Iris pigment epithelial cell (primary cell): ENCODE measurements around the gene SCFD2.
"Not testable (repeated sequence)": the region's sequence is repeated elsewhere in the genome, so short reads cannot be mapped to it uniquely, and the experiment has no call there.

Source experiments
- DNase-seq: peaks from one replicate; pipeline ENCODE4 v3.0.0-alpha.2; 2011; ENCODE audit warnings: low read depth

SCFD2 gene

GRCh38 chr4:53050361-53050774, 315.5 kb downstream of the SCFD2 start:
- DNase-seq = no peak

DNA sequence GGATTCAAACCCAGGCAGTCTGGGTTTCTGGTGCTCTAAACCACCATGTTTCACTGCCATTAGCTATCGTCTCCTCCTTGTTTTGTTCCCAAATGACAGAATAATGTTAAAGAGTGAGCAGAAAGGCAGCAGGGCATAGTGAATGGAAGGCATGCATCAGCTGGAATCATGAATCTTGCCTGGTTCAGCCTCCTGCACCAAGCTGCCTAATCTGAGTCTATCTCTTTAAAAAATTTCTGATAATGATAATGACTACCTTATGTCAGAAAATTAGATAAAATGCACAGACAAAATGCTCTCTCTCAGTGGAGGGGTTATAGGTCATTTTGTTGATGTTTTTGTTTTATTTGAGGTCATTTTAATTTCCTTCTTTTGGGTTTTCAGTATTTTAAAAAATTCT, 316.3 kb downstream of the SCFD2 start:
- no peak for DNase-seq

GRCh38 chr4:53044651-53044960, 321.3 kb downstream of the SCFD2 start:
- no peak for DNase-seq

DNA sequence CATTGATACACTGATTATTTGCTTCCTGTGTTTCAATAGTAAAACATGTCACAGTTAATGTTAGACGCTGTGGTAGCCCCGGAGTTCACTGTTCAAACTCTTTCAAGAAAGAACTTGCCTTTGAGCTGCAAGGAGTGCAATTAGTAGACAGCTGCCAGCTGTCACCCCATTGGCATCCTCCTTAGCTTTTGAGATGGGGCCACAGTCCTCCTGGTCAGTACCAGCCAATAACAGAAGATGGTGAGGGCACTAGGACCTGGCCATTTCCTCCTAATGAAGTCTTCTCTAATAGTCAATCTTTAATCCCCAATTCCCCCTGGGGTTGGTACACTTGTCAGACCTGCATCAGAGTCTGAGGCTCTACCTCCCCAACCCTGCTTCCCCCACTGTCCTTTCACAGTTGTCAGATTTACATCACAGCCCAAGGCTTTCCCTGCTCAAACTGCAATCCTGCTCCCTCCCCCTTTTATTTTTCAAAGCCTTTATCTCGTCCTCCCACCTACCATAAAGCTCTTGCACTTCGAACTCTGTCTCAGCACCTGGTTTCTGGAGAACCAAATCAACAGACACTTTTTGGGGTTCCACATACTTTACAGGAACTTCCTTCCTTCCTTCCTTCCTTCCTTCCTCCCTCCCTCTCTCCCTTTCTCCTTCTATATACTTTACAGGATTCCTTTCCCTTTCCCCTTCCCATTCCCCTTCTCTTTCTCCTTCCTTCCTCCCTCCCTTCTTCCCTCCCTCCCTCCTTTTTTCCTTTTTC, 321.8 kb downstream of the SCFD2 start:
- no peak for DNase-seq

- DNase-seq = no peak
Measured at GRCh38 chr4:53043055-53043454, 322.8 kb downstream of the SCFD2 start.

DNA sequence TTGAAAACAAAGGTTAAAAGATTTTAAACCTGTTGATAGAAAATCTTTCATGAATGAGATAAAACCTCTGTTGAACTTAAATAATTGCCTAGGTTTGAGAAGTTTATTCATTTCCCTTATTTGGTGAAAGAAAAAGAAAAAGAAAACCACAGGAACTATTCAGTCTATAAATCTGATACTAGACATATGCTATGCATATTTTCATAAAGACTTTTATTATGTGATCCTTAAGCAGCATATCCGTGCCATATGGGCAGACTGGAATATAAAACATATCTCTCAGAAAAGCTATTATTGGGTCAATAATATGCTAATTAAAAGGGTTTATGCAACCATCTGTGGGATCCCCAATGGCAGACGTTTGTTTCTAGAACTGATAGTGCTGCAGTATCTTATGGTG, 325.0 kb downstream of the SCFD2 start:
- DNase-seq = no peak

GRCh38 chr4:53040459-53040815, 325.4 kb downstream of the SCFD2 start:
- peak; percentile 75 for DNase-seq

- DNase-seq = peak; percentile 39
Measured at GRCh38 chr4:53039741-53040458, 326.0 kb downstream of the SCFD2 start.

DNA sequence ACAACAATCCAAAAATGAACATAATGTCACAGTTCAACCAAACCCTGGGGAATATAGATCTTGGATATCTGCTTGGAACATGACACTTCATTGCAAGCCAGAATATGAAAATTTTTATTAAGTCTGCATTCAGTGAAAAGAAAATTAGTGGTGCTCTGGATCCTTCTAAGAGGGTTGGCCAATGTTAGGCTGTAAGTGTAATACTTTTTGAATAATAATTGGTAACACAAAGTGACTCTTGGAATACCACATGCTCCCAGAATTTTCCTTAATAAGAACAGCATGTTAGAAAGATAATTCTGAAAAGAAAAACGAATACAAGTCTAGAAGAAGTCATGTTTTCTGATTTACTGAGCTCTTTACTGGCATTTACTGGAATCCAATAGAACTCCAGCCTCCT, 328.0 kb downstream of the SCFD2 start:
- no peak for DNase-seq

- not testable (repeated sequence) for DNase-seq
Measured at GRCh38 chr4:53032908-53033307, 333.0 kb downstream of the SCFD2 start.

- DNase-seq = peak; percentile 46
Measured at GRCh38 chr4:53026233-53026632, 339.6 kb downstream of the SCFD2 start.

GRCh38 chr4:53023677-53024299, 342.1 kb downstream of the SCFD2 start:
- no peak for DNase-seq

- no peak for DNase-seq
Measured at GRCh38 chr4:53022513-53023100, 343.3 kb downstream of the SCFD2 start.

GRCh38 chr4:53021754-53022512, 343.9 kb downstream of the SCFD2 start:
- DNase-seq = no peak

DNA sequence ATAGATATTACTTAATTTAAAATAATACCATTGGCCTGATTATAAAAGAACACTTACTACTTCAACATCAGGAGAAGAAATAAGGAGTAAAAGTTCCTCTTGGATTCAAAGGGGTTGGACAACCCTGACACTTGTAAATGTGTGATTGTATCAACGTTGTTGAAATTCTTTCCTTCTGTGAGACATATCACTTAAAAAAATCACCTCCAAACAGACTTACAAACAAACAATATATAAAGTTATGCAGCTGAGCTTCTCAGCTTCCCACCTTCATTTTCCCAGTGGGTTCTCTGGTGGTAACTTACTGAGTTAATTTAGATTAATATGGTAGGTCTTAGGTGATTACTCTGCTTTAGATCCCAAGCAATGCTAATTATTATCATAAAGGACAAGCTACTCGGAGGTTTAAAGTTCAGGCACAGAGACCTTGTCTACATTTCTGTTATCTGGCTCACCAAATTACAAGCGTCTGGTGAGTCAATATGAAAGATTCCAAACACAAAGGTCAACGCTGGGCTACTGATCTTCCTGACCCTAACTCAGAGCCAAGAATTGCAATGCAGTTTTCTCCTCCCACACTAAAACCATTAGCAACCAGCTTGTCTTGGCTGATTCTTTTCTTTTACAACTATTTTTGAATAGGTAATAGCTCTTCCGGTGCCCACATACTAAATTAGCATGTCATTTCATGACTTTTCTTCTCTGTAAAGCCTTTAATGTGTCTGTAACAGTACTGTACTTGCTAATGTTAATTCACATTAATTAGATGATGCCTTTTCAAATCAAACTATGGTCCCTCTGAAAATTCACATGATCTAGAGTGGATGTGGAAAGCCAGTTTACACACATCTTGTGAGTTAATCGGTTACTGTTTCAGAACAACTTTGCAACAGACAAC, 346.1 kb downstream of the SCFD2 start:
- DNase-seq = peak; percentile 90

- DNase-seq = no peak
Measured at GRCh38 chr4:53018471-53018870, 347.4 kb downstream of the SCFD2 start.

DNA sequence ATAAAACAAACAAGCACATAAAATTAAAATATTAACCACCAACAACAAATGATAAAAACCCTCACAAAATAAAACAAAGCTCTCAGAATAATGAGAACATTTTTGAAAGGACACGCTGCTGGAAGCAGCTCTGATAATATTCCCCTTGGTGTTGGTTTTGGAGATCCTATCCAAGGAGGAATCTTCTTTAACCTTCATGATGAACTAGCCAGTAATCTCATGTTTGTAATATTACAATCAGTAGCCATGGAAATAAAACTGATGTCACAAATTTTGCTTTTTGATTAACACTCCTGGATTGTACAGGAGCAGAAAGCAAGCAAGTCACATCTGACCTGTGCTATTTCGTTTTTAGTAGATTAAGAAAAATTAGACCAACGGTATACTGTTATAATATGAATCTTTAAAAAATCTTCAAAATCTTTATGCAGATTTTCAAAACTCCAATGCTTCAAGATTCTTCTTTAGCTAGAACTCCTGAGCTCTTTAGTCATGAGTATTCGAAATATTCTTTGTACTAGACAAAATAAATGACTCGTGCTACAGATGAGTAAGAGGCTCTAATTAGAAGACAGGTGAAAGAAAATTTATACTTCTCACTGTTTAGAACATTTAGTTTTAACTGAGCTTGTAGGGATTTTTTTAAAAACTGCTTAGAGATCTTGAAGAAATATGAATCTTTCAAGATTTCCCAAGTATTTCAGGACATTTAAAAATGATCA, 349.6 kb downstream of the SCFD2 start:
- DNase-seq = no peak

DNA sequence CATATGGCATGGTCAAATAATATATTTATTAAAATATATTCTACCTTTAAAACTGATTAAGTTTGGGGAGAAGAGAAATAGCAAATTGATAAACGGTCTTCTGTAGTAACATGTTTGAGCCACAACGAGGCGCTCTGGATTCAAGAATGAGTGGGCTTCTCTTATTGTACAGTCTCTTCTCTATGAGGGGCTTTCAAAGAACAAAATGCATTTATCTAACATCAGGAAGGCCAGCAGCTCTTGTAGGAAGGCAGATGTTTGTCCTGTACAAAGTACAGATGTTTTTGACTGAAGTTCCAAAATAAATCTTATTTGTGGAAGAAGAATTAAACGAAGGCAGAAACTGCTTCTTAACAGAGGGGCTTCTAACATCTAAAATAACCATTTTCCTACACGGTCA, 350.2 kb downstream of the SCFD2 start:
- peak; percentile 75 for DNase-seq

- no peak for DNase-seq
Measured at GRCh38 chr4:53014881-53015280, 351.0 kb downstream of the SCFD2 start.
